H1 (cell line): ENCODE measurements around the gene CPNE5.

ENCODE experiments used
- ATF2 ChIP-seq: IDR thresholded peaks from 2 replicates; pipeline ENCODE4 v1.6.1; 2012; ENCODE audit warnings: low read length, inconsistent platforms
- JUND ChIP-seq: IDR thresholded peaks from 2 replicates; pipeline ENCODE4 v1.6.1; 2011; ENCODE audit warnings: mild to moderate bottlenecking, improper control_type of control experiment, low read length
- TAF1 ChIP-seq: IDR thresholded peaks from 2 replicates; pipeline ENCODE4 v1.6.1; 2011; ENCODE audit warnings: mild to moderate bottlenecking, low read depth, low read length

GRCh38 chr6:36783603-36784375 lies 55.5 kb downstream of the CPNE5 start:
- TF ChIP-seq ATF2 = no peak
- TF ChIP-seq JUND = no peak
- no peak for TF ChIP-seq TAF1
